GM23338 (cell line): Measurements from ENCODE around the gene KCNH4. TPM values are rescaled to one million over a fixed set of nuclear protein-coding genes. Genes with fewer than 3 reads are reported as not detected.

ENCODE experiments used
- ATAC-seq: fragments of 200-7000 bp; cut with Tn5 transposase; 3 replicates; pipeline ENCODE4 v1.9.1; 2020
- DNase-seq: peaks from one replicate; pipeline ENCODE4 v3.0.0-alpha.2; 2015; ENCODE audit warnings: low spot score
- H2AFZ ChIP-seq: fragments of 200-600 bp; sonication (generic); 2 replicates; pipeline ENCODE4 v1.8.0; 2016; ENCODE audit warnings: antibody characterized with exemption, mild to moderate bottlenecking, moderate library complexity
- H3F3A ChIP-seq: fragments of 200-600 bp; sonication (generic); replicated peaks from 2 replicates; pipeline ENCODE4 v1.8.0; 2017; ENCODE audit warnings: antibody characterized with exemption, mixed run types, low read depth
- H3K27ac ChIP-seq: fragments of 200-600 bp; sonication (generic); 2 replicates; pipeline ENCODE4 v1.6.1; 2016; ENCODE audit warnings: low read depth
- H3K27me3 ChIP-seq: fragments of 200-600 bp; sonication (generic); 2 replicates; pipeline ENCODE4 v1.8.0; 2016; ENCODE audit warnings: mild to moderate bottlenecking, mixed run types, moderate library complexity; ENCODE audit not compliant: insufficient read depth
- H3K36me3 ChIP-seq: fragments of 200-600 bp; sonication (generic); 2 replicates; pipeline ENCODE4 v1.8.0; 2016; ENCODE audit warnings: mild to moderate bottlenecking; ENCODE audit not compliant: insufficient read depth
- H3K4me1 ChIP-seq: fragments of 200-600 bp; sonication (generic); 2 replicates; pipeline ENCODE4 v1.8.0; 2016; ENCODE audit warnings: mild to moderate bottlenecking, moderate library complexity; ENCODE audit not compliant: insufficient read depth
- H3K4me2 ChIP-seq: fragments of 200-600 bp; sonication (generic); 2 replicates; pipeline ENCODE4 v1.7.1; 2017; ENCODE audit warnings: mixed run types
- H3K4me3 ChIP-seq: fragments of 200-600 bp; sonication (generic); 2 replicates; pipeline ENCODE4 v1.6.1; 2016; ENCODE audit warnings: mixed run types
- H3K79me2 ChIP-seq: fragments of 200-600 bp; sonication (generic); replicated peaks from 2 replicates; pipeline ENCODE4 v1.8.0; 2017; ENCODE audit warnings: mild to moderate bottlenecking; ENCODE audit not compliant: insufficient read depth
- H3K9me2 ChIP-seq: fragments of 200-600 bp; sonication (generic); 2 replicates; pipeline ENCODE4 v1.8.0; 2017; ENCODE audit not compliant: insufficient read depth
- H4K20me1 ChIP-seq: fragments of 200-600 bp; sonication (generic); replicated peaks from 2 replicates; pipeline ENCODE4 v1.8.0; 2017; ENCODE audit warnings: mild to moderate bottlenecking; ENCODE audit not compliant: insufficient read depth
- H3K27ac Mint-ChIP-seq: 2 replicates; pipeline ENCODE4 v1.8.0; 2020; ENCODE audit warnings: inconsistent platforms, mild to moderate bottlenecking, moderate library complexity, mixed read lengths
- H3K27me3 Mint-ChIP-seq: 3 replicates; pipeline ENCODE4 v1.8.0; 2022; ENCODE audit warnings: low read depth, mild to moderate bottlenecking, moderate library complexity, mixed read lengths, inconsistent platforms; ENCODE audit not compliant: insufficient read depth, poor library complexity
- H3K36me3 Mint-ChIP-seq: 3 replicates; pipeline ENCODE4 v1.8.0; 2021; ENCODE audit warnings: low read depth, mild to moderate bottlenecking, inconsistent platforms, moderate library complexity, mixed read lengths
- H3K4me1 Mint-ChIP-seq: 3 replicates; pipeline ENCODE4 v1.8.0; 2020; ENCODE audit warnings: mild to moderate bottlenecking, inconsistent platforms, mixed read lengths
- H3K4me3 Mint-ChIP-seq: 3 replicates; pipeline ENCODE4 v1.8.0; 2021; ENCODE audit warnings: moderate library complexity, mild to moderate bottlenecking, inconsistent platforms, mixed read lengths
- H3K9me3 Mint-ChIP-seq: 3 replicates; pipeline ENCODE4 v1.8.0; 2020; ENCODE audit warnings: moderate library complexity, mild to moderate bottlenecking, inconsistent platforms, mixed read lengths
- CREB1 ChIP-seq: fragments of 250-450 bp; sonication (Bioruptor Pico); IDR thresholded peaks from 2 replicates; pipeline ENCODE4 v1.5.0; 2020; ENCODE audit warnings: low read depth, mild to moderate bottlenecking, moderate library complexity
- EZH2 ChIP-seq: fragments of 200-600 bp; sonication (generic); IDR thresholded peaks from one replicate; pipeline ENCODE4 v1.8.0; 2017; ENCODE audit warnings: antibody characterized with exemption, mild to moderate bottlenecking, low read depth; ENCODE audit not compliant: unreplicated experiment
- EZH2phosphoT487 ChIP-seq: fragments of 200-600 bp; sonication (generic); IDR thresholded peaks from one replicate; pipeline ENCODE4 v1.8.1; 2018; ENCODE audit warnings: antibody characterized with exemption; ENCODE audit not compliant: unreplicated experiment
- JUNB ChIP-seq: IDR thresholded peaks from one replicate; pipeline ENCODE4 v1.6.1; 2016; ENCODE audit warnings: antibody characterized with exemption; ENCODE audit not compliant: unreplicated experiment
- NANOG ChIP-seq: IDR thresholded peaks from 2 replicates; pipeline ENCODE4 v1.6.1; 2016; ENCODE audit warnings: antibody characterized with exemption, borderline replicate concordance
- POLR2AphosphoS5 ChIP-seq: IDR thresholded peaks from 2 replicates; pipeline ENCODE4 v1.6.1; 2016; ENCODE audit warnings: antibody characterized with exemption, low read depth
- STAT1 ChIP-seq: IDR thresholded peaks from one replicate; pipeline ENCODE4 v1.6.1; 2016; ENCODE audit warnings: antibody characterized with exemption; ENCODE audit not compliant: unreplicated experiment
- ZNF114 ChIP-seq: fragments of 250-450 bp; sonication (Bioruptor Pico); IDR thresholded peaks from 2 replicates; pipeline ENCODE4 v1.5.0; 2020; ENCODE audit warnings: mild to moderate bottlenecking, moderate library complexity
- ZNF331 ChIP-seq: fragments of 250-450 bp; sonication (Bioruptor Pico); IDR thresholded peaks from 2 replicates; pipeline ENCODE4 v1.5.0; 2020; ENCODE audit warnings: low read depth, mild to moderate bottlenecking, moderate library complexity
- polyA plus RNA-seq: library from polyadenylated mRNA; unstranded; fragments of >200 nt; fragmentation: Nextera tagmentation; extraction: Ambion mirVana; gene quantifications from 2 replicates; pipeline ENCODE4 v1.2.1, GENCODE V29; 2016
- total RNA-seq: library from RNA; depleted of rRNA; stranded (reverse); fragments of >200 nt; shearing (Covaris generic); gene quantifications from 2 replicates; pipeline ENCODE4 v1.2.3, GENCODE V29; 2014
- TF ChIP-seq, protein P1 (sequence below): IDR thresholded peaks from one replicate; pipeline ENCODE4 v1.6.1; 2018; ENCODE audit warnings: antibody characterized with exemption; ENCODE audit not compliant: unreplicated experiment
- TF ChIP-seq, protein P2 (sequence below): IDR thresholded peaks from 2 replicates; pipeline ENCODE4 v1.6.1; 2016; ENCODE audit warnings: antibody characterized with exemption
- TF ChIP-seq, protein P3 (sequence below): fragments of 250-450 bp; sonication (Bioruptor Pico); IDR thresholded peaks from 2 replicates; pipeline ENCODE4 v1.5.0; 2020; ENCODE audit warnings: mild to moderate bottlenecking, moderate library complexity
- TF ChIP-seq, protein P4 (sequence below), 2 experiments: fragments of 200-600 bp in 1 of 2; sonication (generic) in 1 of 2; conservative IDR thresholded peaks; 2 replicates each; pipeline versions ENCODE4 v1.5.1 to v1.6.1; 2016 to 2017; ENCODE audit warnings: antibody characterized with exemption in 2 of 2, low read depth in 2 of 2, mild to moderate bottlenecking in 2 of 2, moderate library complexity in 1 of 2

The KCNH4 gene
- total and polyA plus RNA-seq, 2 experiments from 2014 or later = 0.08 to 0.49 TPM

DNA sequence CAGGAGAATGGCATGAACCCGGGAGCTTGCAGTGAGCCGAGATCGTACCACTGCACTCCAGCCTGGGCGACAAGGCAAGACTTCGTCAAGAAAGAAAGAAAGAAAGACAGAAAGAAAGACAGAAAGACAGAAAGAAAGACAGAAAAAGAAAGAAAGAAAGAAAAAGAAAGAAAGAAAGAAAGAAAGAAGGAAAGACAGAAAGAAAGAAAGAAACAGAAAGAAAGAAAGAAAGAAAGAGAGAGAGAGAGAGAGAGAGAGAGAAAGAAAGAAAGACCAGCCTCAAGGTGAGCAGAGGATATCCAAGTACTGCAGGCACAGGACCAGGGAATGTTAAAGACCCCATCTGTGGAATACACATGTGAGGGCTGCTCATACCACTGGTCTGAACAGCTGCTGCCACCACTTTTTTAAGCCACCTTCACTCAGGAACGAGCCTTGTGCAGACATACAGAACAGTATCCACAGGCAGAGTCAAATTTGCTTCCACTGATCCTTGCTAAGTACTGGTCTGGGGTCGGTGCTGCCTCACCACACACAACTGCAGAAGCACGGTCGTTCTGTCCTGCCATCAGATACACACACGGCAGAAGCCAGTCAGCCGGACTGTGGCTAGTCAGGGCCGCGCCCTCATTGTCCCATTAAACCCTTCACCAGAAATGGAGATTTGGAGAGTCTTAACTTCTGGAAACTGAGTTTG is 33.9 kb downstream of the KCNH4 start:
- Histone ChIP-seq H3K36me3 (no peaks in the 10 kb centered on the region), H3K4me3 (no peak overlapping the region), H2AFZ (no peak overlapping the region), H3K9me2 (no peaks in the 10 kb centered on the region), H3K4me1 (no peaks in the 10 kb centered on the region), H3K27ac (no peak overlapping the region), H4K20me1 (peaks cover 29% of the 10 kb centered on the region), H3K4me2 (no peak overlapping the region), H3K79me2 (peaks cover 87% of the 10 kb centered on the region), H3F3A (no peaks in the 10 kb centered on the region), H3K27me3 (no peaks in the 10 kb centered on the region)
- Mint-ChIP-seq H3K27me3 (no peaks in the 10 kb centered on the region), H3K9me3 (no peaks in the 10 kb centered on the region), H3K4me3 (no peak overlapping the region), H3K4me1 (no peaks in the 10 kb centered on the region; the same call in 2 of the 3 replicates), H3K27ac (no peak overlapping the region), H3K36me3 (peaks cover 13% of the 10 kb centered on the region; the same call in 2 of the 3 replicates)
- DNase-seq = no peak
- ATAC-seq = no peak
- TF ChIP-seq ZNF331 (CRISPR knock-in tag) (no peak), STAT1 (no peak), JUNB (no peak), NANOG (no peak), ZNF114 (CRISPR knock-in tag) (no peak), EZH2 (no peak), EZH2phosphoT487 (no peak), POLR2AphosphoS5 (no peak), CREB1 (CRISPR knock-in tag) (no peak)
- TF ChIP-seq, protein P1, sequence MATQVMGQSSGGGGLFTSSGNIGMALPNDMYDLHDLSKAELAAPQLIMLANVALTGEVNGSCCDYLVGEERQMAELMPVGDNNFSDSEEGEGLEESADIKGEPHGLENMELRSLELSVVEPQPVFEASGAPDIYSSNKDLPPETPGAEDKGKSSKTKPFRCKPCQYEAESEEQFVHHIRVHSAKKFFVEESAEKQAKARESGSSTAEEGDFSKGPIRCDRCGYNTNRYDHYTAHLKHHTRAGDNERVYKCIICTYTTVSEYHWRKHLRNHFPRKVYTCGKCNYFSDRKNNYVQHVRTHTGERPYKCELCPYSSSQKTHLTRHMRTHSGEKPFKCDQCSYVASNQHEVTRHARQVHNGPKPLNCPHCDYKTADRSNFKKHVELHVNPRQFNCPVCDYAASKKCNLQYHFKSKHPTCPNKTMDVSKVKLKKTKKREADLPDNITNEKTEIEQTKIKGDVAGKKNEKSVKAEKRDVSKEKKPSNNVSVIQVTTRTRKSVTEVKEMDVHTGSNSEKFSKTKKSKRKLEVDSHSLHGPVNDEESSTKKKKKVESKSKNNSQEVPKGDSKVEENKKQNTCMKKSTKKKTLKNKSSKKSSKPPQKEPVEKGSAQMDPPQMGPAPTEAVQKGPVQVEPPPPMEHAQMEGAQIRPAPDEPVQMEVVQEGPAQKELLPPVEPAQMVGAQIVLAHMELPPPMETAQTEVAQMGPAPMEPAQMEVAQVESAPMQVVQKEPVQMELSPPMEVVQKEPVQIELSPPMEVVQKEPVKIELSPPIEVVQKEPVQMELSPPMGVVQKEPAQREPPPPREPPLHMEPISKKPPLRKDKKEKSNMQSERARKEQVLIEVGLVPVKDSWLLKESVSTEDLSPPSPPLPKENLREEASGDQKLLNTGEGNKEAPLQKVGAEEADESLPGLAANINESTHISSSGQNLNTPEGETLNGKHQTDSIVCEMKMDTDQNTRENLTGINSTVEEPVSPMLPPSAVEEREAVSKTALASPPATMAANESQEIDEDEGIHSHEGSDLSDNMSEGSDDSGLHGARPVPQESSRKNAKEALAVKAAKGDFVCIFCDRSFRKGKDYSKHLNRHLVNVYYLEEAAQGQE = no peak
- TF ChIP-seq, protein P2, sequence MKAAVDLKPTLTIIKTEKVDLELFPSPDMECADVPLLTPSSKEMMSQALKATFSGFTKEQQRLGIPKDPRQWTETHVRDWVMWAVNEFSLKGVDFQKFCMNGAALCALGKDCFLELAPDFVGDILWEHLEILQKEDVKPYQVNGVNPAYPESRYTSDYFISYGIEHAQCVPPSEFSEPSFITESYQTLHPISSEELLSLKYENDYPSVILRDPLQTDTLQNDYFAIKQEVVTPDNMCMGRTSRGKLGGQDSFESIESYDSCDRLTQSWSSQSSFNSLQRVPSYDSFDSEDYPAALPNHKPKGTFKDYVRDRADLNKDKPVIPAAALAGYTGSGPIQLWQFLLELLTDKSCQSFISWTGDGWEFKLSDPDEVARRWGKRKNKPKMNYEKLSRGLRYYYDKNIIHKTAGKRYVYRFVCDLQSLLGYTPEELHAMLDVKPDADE = no peak
- TF ChIP-seq, protein P3, sequence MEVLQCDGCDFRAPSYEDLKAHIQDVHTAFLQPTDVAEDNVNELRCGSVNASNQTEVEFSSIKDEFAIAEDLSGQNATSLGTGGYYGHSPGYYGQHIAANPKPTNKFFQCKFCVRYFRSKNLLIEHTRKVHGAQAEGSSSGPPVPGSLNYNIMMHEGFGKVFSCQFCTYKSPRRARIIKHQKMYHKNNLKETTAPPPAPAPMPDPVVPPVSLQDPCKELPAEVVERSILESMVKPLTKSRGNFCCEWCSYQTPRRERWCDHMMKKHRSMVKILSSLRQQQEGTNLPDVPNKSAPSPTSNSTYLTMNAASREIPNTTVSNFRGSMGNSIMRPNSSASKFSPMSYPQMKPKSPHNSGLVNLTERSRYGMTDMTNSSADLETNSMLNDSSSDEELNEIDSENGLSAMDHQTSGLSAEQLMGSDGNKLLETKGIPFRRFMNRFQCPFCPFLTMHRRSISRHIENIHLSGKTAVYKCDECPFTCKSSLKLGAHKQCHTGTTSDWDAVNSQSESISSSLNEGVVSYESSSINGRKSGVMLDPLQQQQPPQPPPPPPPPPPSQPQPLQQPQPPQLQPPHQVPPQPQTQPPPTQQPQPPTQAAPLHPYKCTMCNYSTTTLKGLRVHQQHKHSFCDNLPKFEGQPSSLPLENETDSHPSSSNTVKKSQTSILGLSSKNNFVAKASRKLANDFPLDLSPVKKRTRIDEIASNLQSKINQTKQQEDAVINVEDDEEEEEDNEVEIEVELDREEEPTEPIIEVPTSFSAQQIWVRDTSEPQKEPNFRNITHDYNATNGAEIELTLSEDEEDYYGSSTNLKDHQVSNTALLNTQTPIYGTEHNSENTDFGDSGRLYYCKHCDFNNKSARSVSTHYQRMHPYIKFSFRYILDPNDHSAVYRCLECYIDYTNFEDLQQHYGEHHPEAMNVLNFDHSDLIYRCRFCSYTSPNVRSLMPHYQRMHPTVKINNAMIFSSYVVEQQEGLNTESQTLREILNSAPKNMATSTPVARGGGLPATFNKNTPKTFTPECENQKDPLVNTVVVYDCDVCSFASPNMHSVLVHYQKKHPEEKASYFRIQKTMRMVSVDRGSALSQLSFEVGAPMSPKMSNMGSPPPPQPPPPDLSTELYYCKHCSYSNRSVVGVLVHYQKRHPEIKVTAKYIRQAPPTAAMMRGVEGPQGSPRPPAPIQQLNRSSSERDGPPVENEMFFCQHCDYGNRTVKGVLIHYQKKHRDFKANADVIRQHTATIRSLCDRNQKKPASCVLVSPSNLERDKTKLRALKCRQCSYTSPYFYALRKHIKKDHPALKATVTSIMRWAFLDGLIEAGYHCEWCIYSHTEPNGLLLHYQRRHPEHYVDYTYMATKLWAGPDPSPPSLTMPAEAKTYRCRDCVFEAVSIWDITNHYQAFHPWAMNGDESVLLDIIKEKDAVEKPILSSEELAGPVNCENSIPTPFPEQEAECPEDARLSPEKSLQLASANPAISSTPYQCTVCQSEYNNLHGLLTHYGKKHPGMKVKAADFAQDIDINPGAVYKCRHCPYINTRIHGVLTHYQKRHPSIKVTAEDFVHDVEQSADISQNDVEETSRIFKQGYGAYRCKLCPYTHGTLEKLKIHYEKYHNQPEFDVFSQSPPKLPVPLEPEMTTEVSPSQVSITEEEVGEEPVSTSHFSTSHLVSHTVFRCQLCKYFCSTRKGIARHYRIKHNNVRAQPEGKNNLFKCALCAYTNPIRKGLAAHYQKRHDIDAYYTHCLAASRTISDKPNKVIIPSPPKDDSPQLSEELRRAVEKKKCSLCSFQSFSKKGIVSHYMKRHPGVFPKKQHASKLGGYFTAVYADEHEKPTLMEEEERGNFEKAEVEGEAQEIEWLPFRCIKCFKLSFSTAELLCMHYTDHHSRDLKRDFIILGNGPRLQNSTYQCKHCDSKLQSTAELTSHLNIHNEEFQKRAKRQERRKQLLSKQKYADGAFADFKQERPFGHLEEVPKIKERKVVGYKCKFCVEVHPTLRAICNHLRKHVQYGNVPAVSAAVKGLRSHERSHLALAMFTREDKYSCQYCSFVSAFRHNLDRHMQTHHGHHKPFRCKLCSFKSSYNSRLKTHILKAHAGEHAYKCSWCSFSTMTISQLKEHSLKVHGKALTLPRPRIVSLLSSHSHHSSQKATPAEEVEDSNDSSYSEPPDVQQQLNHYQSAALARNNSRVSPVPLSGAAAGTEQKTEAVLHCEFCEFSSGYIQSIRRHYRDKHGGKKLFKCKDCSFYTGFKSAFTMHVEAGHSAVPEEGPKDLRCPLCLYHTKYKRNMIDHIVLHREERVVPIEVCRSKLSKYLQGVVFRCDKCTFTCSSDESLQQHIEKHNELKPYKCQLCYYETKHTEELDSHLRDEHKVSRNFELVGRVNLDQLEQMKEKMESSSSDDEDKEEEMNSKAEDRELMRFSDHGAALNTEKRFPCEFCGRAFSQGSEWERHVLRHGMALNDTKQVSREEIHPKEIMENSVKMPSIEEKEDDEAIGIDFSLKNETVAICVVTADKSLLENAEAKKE (CRISPR knock-in tag) = no peak
- TF ChIP-seq, protein P4, sequence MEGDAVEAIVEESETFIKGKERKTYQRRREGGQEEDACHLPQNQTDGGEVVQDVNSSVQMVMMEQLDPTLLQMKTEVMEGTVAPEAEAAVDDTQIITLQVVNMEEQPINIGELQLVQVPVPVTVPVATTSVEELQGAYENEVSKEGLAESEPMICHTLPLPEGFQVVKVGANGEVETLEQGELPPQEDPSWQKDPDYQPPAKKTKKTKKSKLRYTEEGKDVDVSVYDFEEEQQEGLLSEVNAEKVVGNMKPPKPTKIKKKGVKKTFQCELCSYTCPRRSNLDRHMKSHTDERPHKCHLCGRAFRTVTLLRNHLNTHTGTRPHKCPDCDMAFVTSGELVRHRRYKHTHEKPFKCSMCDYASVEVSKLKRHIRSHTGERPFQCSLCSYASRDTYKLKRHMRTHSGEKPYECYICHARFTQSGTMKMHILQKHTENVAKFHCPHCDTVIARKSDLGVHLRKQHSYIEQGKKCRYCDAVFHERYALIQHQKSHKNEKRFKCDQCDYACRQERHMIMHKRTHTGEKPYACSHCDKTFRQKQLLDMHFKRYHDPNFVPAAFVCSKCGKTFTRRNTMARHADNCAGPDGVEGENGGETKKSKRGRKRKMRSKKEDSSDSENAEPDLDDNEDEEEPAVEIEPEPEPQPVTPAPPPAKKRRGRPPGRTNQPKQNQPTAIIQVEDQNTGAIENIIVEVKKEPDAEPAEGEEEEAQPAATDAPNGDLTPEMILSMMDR (conservative IDR thresholded peaks at IDR 0.05; ENCODE audit: low read depth in 2 of 2) = no peak
